Activated CD8-positive, alpha-beta memory T cell treated with anti-CD3 and anti-CD28 coated beads, Interleukin-2, amount 10 ng/mL, durations not matched to agents 7 days and 5 days (primary cell): ENCODE results near the gene OR56B4. TPM values are rescaled to one million over a fixed set of nuclear protein-coding genes. Genes with fewer than 3 reads are reported as not detected.

ENCODE experiments used
- total RNA-seq, 2 experiments: library from RNA; stranded (reverse); gene quantifications; one replicate each; pipeline ENCODE4 v1.2.3, GENCODE V29; 2021

Gene OR56B4
- total RNA-seq, 2 experiments from 2014 or later = not detected

Other genes starting within 250 kb of the OR56B4 start
- not detected for gene OR52E8, start 250.0 kb upstream of the OR56B4 start, total RNA-seq
- gene OR52E4, start 227.1 kb upstream of the OR56B4 start, total RNA-seq = not detected
- not detected for gene OR52E5, start 214.5 kb upstream of the OR56B4 start, total RNA-seq
- gene OR56A3, start 165.4 kb upstream of the OR56B4 start, total RNA-seq = not detected
- gene OR56A5, start 139.2 kb upstream of the OR56B4 start, total RNA-seq = not detected
- not detected for gene OR52L1, start 120.7 kb upstream of the OR56B4 start, total RNA-seq
- not detected for gene OR56A4, start 100.7 kb upstream of the OR56B4 start, total RNA-seq
- not detected for gene OR56A1, start 76.9 kb upstream of the OR56B4 start, total RNA-seq
- gene OR52B2, start 62.6 kb downstream of the OR56B4 start, total RNA-seq = not detected
- not detected for gene OR52W1, start 91.5 kb downstream of the OR56B4 start, total RNA-seq
- gene C11orf42, start 97.9 kb downstream of the OR56B4 start, total RNA-seq = not detected
- 10 to 100 TPM; 17.3 to 19.9 TPM for gene FHIP1B, start 127.0 kb downstream of the OR56B4 start, total RNA-seq
- under 1 TPM in 1 of 2 experiments, not detected in 1; 0.26 TPM for gene CNGA4, start 131.4 kb downstream of the OR56B4 start, total RNA-seq
- not detected for gene CCKBR, start 152.2 kb downstream of the OR56B4 start, total RNA-seq
- gene CAVIN3, start 212.8 kb downstream of the OR56B4 start, total RNA-seq = 10 to 100 TPM in 1 of 2 experiments, 1 to 10 TPM in 1; 4.9 to 18.7 TPM